Adipocyte (in vitro differentiated cells): ENCODE data around the gene OTX1.

Experiments used
- DNase-seq: peaks from one replicate; pipeline ENCODE4 v3.0.0-alpha.2; 2015; ENCODE audit warnings: low read depth
- H3K27me3 ChIP-seq: replicated peaks from 2 replicates; pipeline ENCODE4 v1.7.0; 2013; ENCODE audit warnings: mild to moderate bottlenecking, low read length, moderate library complexity; ENCODE audit not compliant: control insufficient read depth, insufficient read depth
- H3K36me3 ChIP-seq: 2 replicates; pipeline ENCODE4 v1.7.0; 2013; ENCODE audit warnings: low read length, mild to moderate bottlenecking, moderate library complexity; ENCODE audit not compliant: control insufficient read depth, insufficient read depth, severe bottlenecking
- H3K4me1 ChIP-seq: 2 replicates; pipeline ENCODE4 v1.7.0; 2013; ENCODE audit warnings: mild to moderate bottlenecking, low read length, moderate library complexity; ENCODE audit not compliant: control insufficient read depth, insufficient read depth
- H3K4me3 ChIP-seq: 2 replicates; pipeline ENCODE4 v1.7.0; 2013; ENCODE audit warnings: mild to moderate bottlenecking, low read length, moderate library complexity
- H3K9ac ChIP-seq: 2 replicates; pipeline ENCODE4 v1.7.0; 2013; ENCODE audit warnings: mild to moderate bottlenecking, low read length, moderate library complexity
- H3K9me3 ChIP-seq: 2 replicates; pipeline ENCODE4 v1.7.0; 2013; ENCODE audit warnings: mild to moderate bottlenecking, low read length, moderate library complexity; ENCODE audit not compliant: control insufficient read depth

OTX1 gene

GRCh38 chr2:63047321-63048279, 3.0 kb upstream of the OTX1 start:
- H3K9ac ChIP-seq = no peak overlapping the region
- peaks cover 19% of the 10 kb centered on the region for H3K4me1 ChIP-seq
- H3K4me3 ChIP-seq = no peak overlapping the region
- no peak for DNase-seq
- H3K27me3 ChIP-seq = peaks cover 10% of the 10 kb centered on the region
- H3K9me3 ChIP-seq = no peaks in the 10 kb centered on the region
- peaks cover 38% of the 10 kb centered on the region for H3K36me3 ChIP-seq

GRCh38 chr2:63048367-63049171, 2.1 kb upstream of the OTX1 start:
- Histone ChIP-seq H3K9ac (no peak overlapping the region), H3K9me3 (no peaks in the 10 kb centered on the region), H3K4me1 (peaks cover 19% of the 10 kb centered on the region), H3K27me3 (peaks cover 10% of the 10 kb centered on the region), H3K4me3 (no peak overlapping the region), H3K36me3 (peaks cover 38% of the 10 kb centered on the region)
- no peak for DNase-seq

- Histone ChIP-seq H3K9ac (no peak overlapping the region), H3K36me3 (peaks cover 36% of the 10 kb centered on the region), H3K4me3 (peak overlapping the region; percentile 77), H3K9me3 (no peaks in the 10 kb centered on the region), H3K27me3 (peaks cover 17% of the 10 kb centered on the region), H3K4me1 (peaks cover 19% of the 10 kb centered on the region)
- DNase-seq = no peak
These were observed 1.2 kb upstream of the OTX1 start for GRCh38 chr2:63049211-63049969.

GRCh38 chr2:63049970-63050333, 678 bp upstream of the OTX1 start:
- DNase-seq = peak; percentile 53
- Histone ChIP-seq H3K4me1 (peaks cover 19% of the 10 kb centered on the region), H3K27me3 (peaks cover 22% of the 10 kb centered on the region), H3K36me3 (peaks cover 31% of the 10 kb centered on the region), H3K9ac (no peak overlapping the region), H3K4me3 (peak overlapping the region; percentile 77), H3K9me3 (no peaks in the 10 kb centered on the region)

- Histone ChIP-seq H3K4me1 (peaks cover 29% of the 10 kb centered on the region), H3K27me3 (peaks cover 33% of the 10 kb centered on the region)
These were observed 588 bp downstream of the OTX1 start for GRCh38 chr2:63051042-63051794.

GRCh38 chr2:63051795-63052333, 1.2 kb downstream of the OTX1 start:
- Histone ChIP-seq H3K36me3 (peaks cover 12% of the 10 kb centered on the region), H3K27me3 (peaks cover 39% of the 10 kb centered on the region), H3K9ac (no peak overlapping the region), H3K9me3 (no peaks in the 10 kb centered on the region), H3K4me1 (peaks cover 29% of the 10 kb centered on the region), H3K4me3 (no peak overlapping the region)
- no peak for DNase-seq

More at GRCh38 chr2:63051042-63051794, 588 bp downstream of the OTX1 start:
- DNase-seq = no peak
- Histone ChIP-seq H3K9ac (no peak overlapping the region), H3K4me3 (peak overlapping the region; percentile 85), H3K9me3 (no peaks in the 10 kb centered on the region), H3K36me3 (peaks cover 18% of the 10 kb centered on the region)

GRCh38 chr2:63052411-63053080, 1.9 kb downstream of the OTX1 start:
- DNase-seq = no peak
- H3K9ac ChIP-seq = no peak overlapping the region
- H3K9me3 ChIP-seq = peaks cover 1% of the 10 kb centered on the region
- H3K4me3 ChIP-seq = no peak overlapping the region
- H3K36me3 ChIP-seq = peaks cover 5% of the 10 kb centered on the region
- H3K4me1 ChIP-seq = peaks cover 29% of the 10 kb centered on the region
- peaks cover 46% of the 10 kb centered on the region for H3K27me3 ChIP-seq

GRCh38 chr2:63053081-63053888, 2.7 kb downstream of the OTX1 start:
- Histone ChIP-seq H3K4me1 (peaks cover 33% of the 10 kb centered on the region), H3K9ac (no peak overlapping the region), H3K4me3 (no peak overlapping the region), H3K9me3 (peaks cover 2% of the 10 kb centered on the region), H3K27me3 (peaks cover 50% of the 10 kb centered on the region), H3K36me3 (no peaks in the 10 kb centered on the region)
- DNase-seq = no peak

- Histone ChIP-seq H3K27me3 (peaks cover 51% of the 10 kb centered on the region), H3K36me3 (no peaks in the 10 kb centered on the region), H3K9me3 (peaks cover 2% of the 10 kb centered on the region), H3K4me3 (no peak overlapping the region), H3K4me1 (peaks cover 35% of the 10 kb centered on the region), H3K9ac (no peak overlapping the region)
- DNase-seq = no peak
These were observed 3.4 kb downstream of the OTX1 start for GRCh38 chr2:63053889-63054602.
